Caco-2 (cell line): ENCODE results near the gene DPH3. TPM values are rescaled to one million over a fixed set of nuclear protein-coding genes. Genes with fewer than 3 reads are reported as not detected.

Experiments used
- BruUV-seq: library from RNA; stranded (reverse); fragments of 400-500 nt; replicated peaks from 2 replicates; lab custom pipeline; 2021; lab: Mats Ljungman, UMichigan
- CTCF ChIA-PET: fragments of 300-600 bp; sonication (Branson Sonifier 250); formaldehyde crosslinking; loops from one replicate; lab custom pipeline; 2022; ENCODE audit warnings: antibody characterized with exemption; lab: Charles Lee
- POLR2A ChIA-PET: fragments of 300-600 bp; sonication (Branson Sonifier 250); formaldehyde crosslinking; loops from one replicate; lab custom pipeline; 2022; ENCODE audit warnings: antibody characterized with exemption; lab: Charles Lee
- DNase-seq, 2 experiments: peaks; one replicate each; pipeline versions ENCODE4 v3.0.0 to v3.0.0-alpha.2; 2020 to 2022
- H3K27me3 ChIP-seq: replicated peaks from 2 replicates; pipeline ENCODE4 v1.6.0; 2011; ENCODE audit warnings: low read length; ENCODE audit not compliant: control insufficient read depth, insufficient read depth
- H3K36me3 ChIP-seq: 2 replicates; pipeline ENCODE4 v1.5.1; 2011; ENCODE audit warnings: low read length; ENCODE audit not compliant: control insufficient read depth, insufficient read depth
- H3K4me1 ChIP-seq: fragments of 250-450 bp; sonication (Bioruptor Pico); 2 replicates; pipeline ENCODE4 v1.5.1; 2020; ENCODE audit warnings: mild to moderate bottlenecking
- H3K4me3 ChIP-seq: 2 replicates; pipeline ENCODE4 v1.5.1; 2011; ENCODE audit warnings: low read depth, mild to moderate bottlenecking, control low read depth, low read length
- H3K9me3 ChIP-seq: fragments of 250-450 bp; sonication (Bioruptor Pico); 2 replicates; pipeline ENCODE4 v1.5.1; 2020; ENCODE audit warnings: mild to moderate bottlenecking, moderate library complexity
- H3K27ac Mint-ChIP-seq: one replicate; pipeline ENCODE4 v1.8.0; 2022; ENCODE audit warnings: mixed read lengths; ENCODE audit not compliant: unreplicated experiment
- H3K27me3 Mint-ChIP-seq: one replicate; pipeline ENCODE4 v1.8.0; 2022; ENCODE audit warnings: mixed read lengths; ENCODE audit not compliant: insufficient read depth, unreplicated experiment
- H3K36me3 Mint-ChIP-seq: one replicate; pipeline ENCODE4 v1.8.0; 2022; ENCODE audit warnings: mild to moderate bottlenecking, mixed read lengths; ENCODE audit not compliant: insufficient read depth, unreplicated experiment
- H3K4me1 Mint-ChIP-seq: one replicate; pipeline ENCODE4 v1.8.0; 2022; ENCODE audit warnings: low read depth, mixed read lengths; ENCODE audit not compliant: unreplicated experiment
- H3K4me3 Mint-ChIP-seq: one replicate; pipeline ENCODE4 v1.8.0; 2022; ENCODE audit warnings: mild to moderate bottlenecking, moderate library complexity, mixed read lengths; ENCODE audit not compliant: unreplicated experiment
- H3K9me3 Mint-ChIP-seq: one replicate; pipeline ENCODE4 v1.8.0; 2022; ENCODE audit warnings: mixed read lengths; ENCODE audit not compliant: unreplicated experiment
- CTCF ChIP-seq, 2 experiments: fragments of 200-600 bp in 1 of 2; IDR thresholded peaks; 1 replicate in 1 of 2; 2 replicates in 1 of 2; pipeline versions ENCODE4 v1.5.1 to v1.8.0; 2011 to 2022; ENCODE audit warnings: antibody characterized with exemption in 1 of 2, control low read depth in 1 of 2, inconsistent platforms in 1 of 2, low read depth in 1 of 2, low read length in 1 of 2, mild to moderate bottlenecking in 1 of 2, moderate library complexity in 1 of 2; ENCODE audit not compliant: insufficient read depth in 1 of 2, severe bottlenecking in 1 of 2, unreplicated experiment in 1 of 2
- intact Hi-C: fragments of 100-400 bp; cut with micrococcal nuclease; formaldehyde crosslinking; loops from one replicate; pipeline ENCODE4 v1.10.0; 2022; ENCODE audit not compliant: unreplicated experiment
- total RNA-seq: library from RNA; stranded (reverse); gene quantifications from 2 replicates; pipeline ENCODE4 v1.2.3, GENCODE V29; 2022

The DPH3 gene
- total RNA-seq, 1 experiment from 2014 or later, result 30.0 TPM

DNA sequence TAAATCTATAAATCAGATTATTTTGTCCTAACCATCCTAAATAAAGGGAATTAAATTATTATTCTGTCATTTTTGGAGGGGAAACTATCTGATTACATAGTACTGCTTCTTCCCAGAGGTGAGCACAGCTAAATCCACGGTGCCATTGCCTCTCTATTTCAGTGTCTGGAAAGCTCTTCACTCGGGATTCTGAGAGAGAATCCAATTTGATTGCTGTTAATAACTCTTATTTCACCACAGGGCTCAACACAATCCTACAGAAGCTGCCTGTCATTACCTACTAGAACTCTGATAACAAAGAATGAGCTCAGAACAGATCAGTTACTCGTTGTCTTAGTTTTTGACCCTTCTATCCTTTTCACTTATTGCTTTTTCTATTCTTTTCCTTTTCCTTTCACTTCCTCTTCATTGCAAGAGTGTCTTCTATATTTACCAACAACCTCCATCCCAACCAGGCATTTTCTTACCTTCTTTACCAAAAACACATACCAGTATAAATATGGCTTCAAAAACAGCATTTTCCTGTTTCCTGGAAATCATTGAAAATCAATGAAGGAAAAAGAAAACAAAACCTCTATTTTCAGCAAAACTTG, 30.7 kb upstream of the DPH3 start:
- intact Hi-C loops, result no loop called here
- CTCF ChIA-PET, result no interaction called here
- H3K4me3 Mint-ChIP-seq, result no peak overlapping the region

DNA sequence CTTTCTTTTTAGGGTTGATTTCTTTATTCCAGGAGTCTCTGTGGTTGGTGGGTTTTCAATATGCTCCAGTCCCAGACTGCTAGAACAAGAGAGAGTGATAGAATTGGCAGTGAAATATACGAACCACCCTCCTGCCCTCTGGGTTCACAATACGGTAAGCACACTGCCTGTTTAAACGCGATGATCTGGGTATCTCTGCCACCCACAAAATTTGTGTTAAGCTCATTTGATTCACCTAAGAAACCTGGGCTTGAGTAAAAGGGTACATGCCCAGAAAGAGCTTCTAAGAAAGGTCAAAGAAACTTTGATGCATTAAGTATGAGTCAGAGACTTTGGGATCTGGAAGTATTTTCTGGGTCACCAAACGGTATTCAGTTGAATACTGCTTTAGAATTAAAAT, 30.1 kb upstream of the DPH3 start:
- no peak overlapping the region for H3K4me3 Mint-ChIP-seq
- POLR2A ChIA-PET, result no interaction called here
- peaks cover 39% of the 10 kb centered on the region for H3K36me3 Mint-ChIP-seq
- H3K4me1 Mint-ChIP-seq, result no peaks in the 10 kb centered on the region
- no peak for TF ChIP-seq CTCF (IDR thresholded peaks at IDR 0.05; ENCODE audit: insufficient read depth in 1 of 2, low read depth in 1 of 2, low read length in 1 of 2, severe bottlenecking in 1 of 2, unreplicated experiment in 1 of 2)
- no peaks in the 10 kb centered on the region for H3K9me3 Mint-ChIP-seq
- H3K4me1 ChIP-seq, result no peaks in the 10 kb centered on the region
- no peaks in the 10 kb centered on the region for H3K27me3 Mint-ChIP-seq
- no peak for DNase-seq
- intact Hi-C loops, result no loop called here
- H3K9me3 ChIP-seq, result no peaks in the 10 kb centered on the region
- no peaks in the 10 kb centered on the region for H3K27me3 ChIP-seq
- CTCF ChIA-PET, result no interaction called here
- H3K27ac Mint-ChIP-seq, result no peak overlapping the region
- no peak overlapping the region for H3K4me3 ChIP-seq
- no TSS peak for BruUV-seq
- H3K36me3 ChIP-seq, result no peaks in the 10 kb centered on the region; the same call in 1 of the 2 replicates

More for the DNA sequence above, 30.7 kb upstream of the DPH3 start:
- no peaks in the 10 kb centered on the region for H3K4me1 Mint-ChIP-seq
- no peak overlapping the region for H3K4me3 ChIP-seq
- BruUV-seq, result no TSS peak
- H3K9me3 Mint-ChIP-seq, result no peaks in the 10 kb centered on the region
- H3K27me3 ChIP-seq, result no peaks in the 10 kb centered on the region
- no peaks in the 10 kb centered on the region for H3K27me3 Mint-ChIP-seq
- POLR2A ChIA-PET, result no interaction called here
- H3K27ac Mint-ChIP-seq, result no peak overlapping the region
- H3K9me3 ChIP-seq, result no peaks in the 10 kb centered on the region
- H3K36me3 Mint-ChIP-seq, result peaks cover 36% of the 10 kb centered on the region
- TF ChIP-seq CTCF (IDR thresholded peaks at IDR 0.05; ENCODE audit: insufficient read depth in 1 of 2, low read depth in 1 of 2, low read length in 1 of 2, severe bottlenecking in 1 of 2, unreplicated experiment in 1 of 2), result no peak
- no peak for DNase-seq
- H3K36me3 ChIP-seq, result no peaks in the 10 kb centered on the region; the same call in 1 of the 2 replicates
- no peaks in the 10 kb centered on the region for H3K4me1 ChIP-seq

DNA sequence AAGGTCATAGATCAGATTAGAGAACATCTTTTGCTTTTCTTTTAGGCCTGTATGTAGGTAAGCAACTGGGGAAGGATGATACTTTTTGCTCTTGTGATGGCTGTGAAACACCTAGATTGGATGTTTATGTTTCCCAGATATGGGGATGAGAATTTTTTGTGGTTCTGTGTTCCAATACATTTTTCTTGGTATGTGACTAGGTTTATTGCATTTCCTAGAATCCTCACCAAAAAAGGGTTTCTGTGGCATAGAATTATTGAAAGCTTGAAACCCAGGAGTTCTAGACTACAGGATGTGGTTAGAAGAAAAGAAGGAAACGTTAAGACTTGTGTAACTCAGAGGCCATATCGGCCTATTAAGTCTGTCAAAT, 26.1 kb upstream of the DPH3 start:
- no peak overlapping the region for H3K4me3 Mint-ChIP-seq
- DNase-seq, result no peak
- Histone ChIP-seq H3K4me1 (peaks cover 6% of the 10 kb centered on the region; the same call in 1 of the 2 replicates), H3K27me3 (no peaks in the 10 kb centered on the region), H3K4me3 (no peak overlapping the region), H3K9me3 (no peaks in the 10 kb centered on the region), H3K36me3 (no peaks in the 10 kb centered on the region; the same call in 1 of the 2 replicates)
- H3K27ac Mint-ChIP-seq, result no peak overlapping the region
- no peaks in the 10 kb centered on the region for H3K27me3 Mint-ChIP-seq
- H3K36me3 Mint-ChIP-seq, result peaks cover 19% of the 10 kb centered on the region
- H3K9me3 Mint-ChIP-seq, result no peaks in the 10 kb centered on the region
- intact Hi-C loops, result loop anchor here (1.0 kb wide), 3 partner anchors 226 to 310 kb away; no protein-coding TSS in a partner anchor
- BruUV-seq, result no TSS peak
- no peak for TF ChIP-seq CTCF (IDR thresholded peaks at IDR 0.05; ENCODE audit: insufficient read depth in 1 of 2, low read depth in 1 of 2, low read length in 1 of 2, severe bottlenecking in 1 of 2, unreplicated experiment in 1 of 2)
- H3K4me1 Mint-ChIP-seq, result peaks cover 10% of the 10 kb centered on the region
- CTCF ChIA-PET, result interaction anchor here (0.6 to 1.8 kb wide), 14 partner anchors 9 to 1015 kb away, joined by 3 to 17 read pairs (median 4); partner anchors contain the start of genes DPH3, OXNAD1 and RFTN1
- POLR2A ChIA-PET, result no interaction called here
